ENCODE measurements around the gene GINS2.

- TF ChIP-seq SNAI2 (CRISPR knock-in tag; IDR thresholded peaks at IDR 0.05) (no peak), BACH2 (CRISPR knock-in tag; IDR thresholded peaks at IDR 0.05; ENCODE audit: borderline replicate concordance) (no peak), PATZ1 (CRISPR knock-in tag; IDR thresholded peaks at IDR 0.05; ENCODE audit: borderline replicate concordance) (no peak), ZC3H10 (CRISPR knock-in tag; IDR thresholded peaks at IDR 0.05) (no peak), ZFP3 (CRISPR knock-in tag; IDR thresholded peaks at IDR 0.05) (no peak)
Measured at GRCh38 chr16:85731179-85731578, 42.4 kb upstream of the GINS2 start.
